CD14-positive monocyte (primary cell): ENCODE measurements around the gene RAB6B. TPM values are rescaled to one million over a fixed set of nuclear protein-coding genes. Genes with fewer than 3 reads are reported as not detected.

Source experiments
- DNase-seq, 3 donors: peaks; one replicate each; pipeline ENCODE4 v3.0.0-alpha.2; 2011 to 2022
- H2AFZ ChIP-seq: 2 replicates; pipeline ENCODE4 v1.6.0; 2012; ENCODE audit warnings: mild to moderate bottlenecking, low read depth, low read length, inconsistent platforms; ENCODE audit not compliant: insufficient read depth, poor library complexity, severe bottlenecking
- H3K27ac ChIP-seq, 2 donors: 1 replicate in 1 of 2; 2 replicates in 1 of 2; pipeline ENCODE4 v1.5.1; 2012 to 2013; ENCODE audit warnings: low read length in 2 of 2, control low read depth in 1 of 2, inconsistent platforms in 1 of 2, low read depth in 1 of 2, mild to moderate bottlenecking in 1 of 2
- H3K27me3 ChIP-seq, 2 donors: one replicate each; pipeline versions ENCODE4 v1.6.0 to v1.6.1; 2011 to 2013; ENCODE audit warnings: low read length in 2 of 2; ENCODE audit not compliant: control insufficient read depth in 2 of 2, insufficient read depth in 2 of 2
- H3K36me3 ChIP-seq, 2 donors: replicated peaks in 1 of 2; 1 replicate in 1 of 2; 2 replicates in 1 of 2; pipeline versions ENCODE4 v1.5.1 to v1.6.1; 2012 to 2013; ENCODE audit warnings: low read length in 2 of 2, control low read depth in 1 of 2, inconsistent platforms in 1 of 2, mild to moderate bottlenecking in 1 of 2; ENCODE audit not compliant: insufficient read depth in 2 of 2, control insufficient read depth in 1 of 2
- H3K4me1 ChIP-seq, 2 donors: 1 replicate in 1 of 2; 2 replicates in 1 of 2; pipeline versions ENCODE4 v1.5.1 to v1.6.1; 2012 to 2013; ENCODE audit warnings: low read length in 2 of 2, control low read depth in 1 of 2, inconsistent platforms in 1 of 2, mild to moderate bottlenecking in 1 of 2, moderate library complexity in 1 of 2; ENCODE audit not compliant: insufficient read depth in 2 of 2, control insufficient read depth in 1 of 2
- H3K4me2 ChIP-seq: replicated peaks from 2 replicates; pipeline ENCODE3; 2012; ENCODE audit warnings: low read length, moderate library complexity, mild to moderate bottlenecking; ENCODE audit not compliant: poor library complexity, severe bottlenecking; ENCODE audit errors: extremely low read depth
- H3K4me3 ChIP-seq, 3 experiments: fragments of 200-600 bp in 1 of 3; sonication (generic) in 1 of 3; replicated peaks in 1 of 3; 1 replicate in 2 of 3; 2 replicates in 1 of 3; pipeline ENCODE4 v1.5.1; 2011 to 2013; ENCODE audit warnings: low read length in 3 of 3, mild to moderate bottlenecking in 3 of 3, control low read depth in 2 of 3, low read depth in 2 of 3, inconsistent platforms in 1 of 3, moderate library complexity in 1 of 3
- H3K79me2 ChIP-seq: 2 replicates; pipeline ENCODE4 v1.6.0; 2012; ENCODE audit warnings: mild to moderate bottlenecking, control low read depth, inconsistent platforms, low read length, moderate library complexity; ENCODE audit not compliant: insufficient read depth
- H3K9ac ChIP-seq: 2 replicates; pipeline ENCODE4 v1.6.0; 2017; ENCODE audit warnings: low read length, mild to moderate bottlenecking; ENCODE audit not compliant: insufficient read depth, poor library complexity, severe bottlenecking
- H3K9me3 ChIP-seq, 2 donors: replicated peaks in 1 of 2; 1 replicate in 1 of 2; 2 replicates in 1 of 2; pipeline versions ENCODE4 v1.5.1 to v1.6.1; 2012 to 2013; ENCODE audit warnings: low read length in 2 of 2, control low read depth in 1 of 2; ENCODE audit not compliant: control insufficient read depth in 1 of 2, insufficient read depth in 1 of 2
- H4K20me1 ChIP-seq: 2 replicates; pipeline ENCODE4 v1.6.0; 2012; ENCODE audit warnings: mild to moderate bottlenecking, low read length, control low read depth, moderate library complexity; ENCODE audit not compliant: insufficient read depth
- H3K27ac Mint-ChIP-seq, 7 donors: one replicate each; pipeline ENCODE4 v1.8.0; 2020; ENCODE audit warnings: mild to moderate bottlenecking in 7 of 7, mixed read lengths in 7 of 7, moderate library complexity in 6 of 7, inconsistent platforms in 2 of 7
- H3K27me3 Mint-ChIP-seq, 3 donors: one replicate each; pipeline ENCODE4 v1.8.0; 2021 to 2022; ENCODE audit warnings: low read depth in 3 of 3, mild to moderate bottlenecking in 3 of 3, mixed read lengths in 3 of 3, moderate library complexity in 3 of 3, inconsistent platforms in 1 of 3
- H3K36me3 Mint-ChIP-seq, 2 donors: one replicate each; pipeline ENCODE4 v1.8.0; 2020; ENCODE audit warnings: mixed read lengths in 2 of 2, inconsistent platforms in 1 of 2, mild to moderate bottlenecking in 1 of 2
- H3K4me1 Mint-ChIP-seq: one replicate; pipeline ENCODE4 v1.8.0; 2020; ENCODE audit warnings: mild to moderate bottlenecking, mixed read lengths
- H3K4me3 Mint-ChIP-seq, 2 donors: one replicate each; pipeline ENCODE4 v1.8.0; 2020; ENCODE audit warnings: mild to moderate bottlenecking in 2 of 2, mixed read lengths in 2 of 2, moderate library complexity in 1 of 2
- H3K9me3 Mint-ChIP-seq, 7 donors: one replicate each; pipeline ENCODE4 v1.8.0; 2020 to 2022; ENCODE audit warnings: mixed read lengths in 7 of 7, mild to moderate bottlenecking in 6 of 7, moderate library complexity in 6 of 7, inconsistent platforms in 2 of 7
- CTCF ChIP-seq: fragments of 200-600 bp; IDR thresholded peaks from one replicate; pipeline ENCODE4 v1.8.0; 2022; ENCODE audit warnings: antibody characterized with exemption, mild to moderate bottlenecking
- WGBS: methylation state at CpG from one replicate; pipeline ENCODE4 v1.1.5; 2013; ENCODE audit warnings: missing lambda C conversion rate; ENCODE audit not compliant: insufficient coverage; 5-methylcytosine and 5-hydroxymethylcytosine counted together
- intact Hi-C, 2 donors: fragments of 100-400 bp; cut with micrococcal nuclease; formaldehyde crosslinking; loops; one replicate each; pipeline versions ENCODE4 v1.15.0 to v1.15.1; 2023
- polyA plus RNA-seq, 3 donors: library from polyadenylated mRNA; depleted of rRNA in 1 of 3; unstranded in 2 of 3; stranded (reverse) in 1 of 3; fragments of 300-500 nt in 2 of 3; fragments of >200 nt in 1 of 3; fragmentation: Illumina TruSeq in 2 of 3; gene quantifications; 1 replicate in 2 of 3; 2 replicates in 1 of 3; pipeline ENCODE4 v1.2.3, GENCODE V29; 2012 to 2021

Gene RAB6B
- polyA plus RNA-seq, 3 donors: 0.46 TPM; not detected in 2

DNA sequence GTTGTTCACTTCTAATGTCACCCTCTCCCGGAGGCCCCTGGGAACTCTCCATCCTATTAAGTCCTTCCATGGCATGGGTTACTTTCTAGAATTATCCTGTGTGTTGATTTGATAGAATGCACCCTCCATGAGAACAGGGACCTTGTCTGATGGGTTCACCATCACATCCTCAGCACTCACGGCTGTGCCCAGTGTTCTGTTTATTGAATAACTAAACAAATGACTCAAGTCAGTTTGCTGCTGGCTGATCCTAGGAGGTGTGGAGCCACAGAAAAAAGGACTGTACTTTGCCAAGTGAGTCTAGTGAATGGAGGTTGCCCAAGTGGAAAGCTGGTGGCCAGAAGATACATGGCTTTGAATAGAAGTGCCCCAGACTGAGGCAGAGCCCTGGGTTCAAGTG, 48.5 kb upstream of the RAB6B start:
- no peaks in the 10 kb centered on the region for H3K79me2 ChIP-seq
- H3K9me3 Mint-ChIP-seq: no peaks in the 10 kb centered on the region
- no peak overlapping the region for H3K4me2 ChIP-seq
- H3K4me1 ChIP-seq: peaks cover 4 to 5% of the 10 kb centered on the region in 2 donors
- H3K4me1 Mint-ChIP-seq: peaks cover 18% of the 10 kb centered on the region
- H4K20me1 ChIP-seq: no peaks in the 10 kb centered on the region
- peaks cover 0 to 11% (median 2%) of the 10 kb centered on the region in 3 donors for H3K27me3 Mint-ChIP-seq
- H3K4me3 Mint-ChIP-seq: peak overlapping the region in 1 of 2 donors; percentile 23
- H3K36me3 ChIP-seq: no peaks in the 10 kb centered on the region
- no peaks in the 10 kb centered on the region for H3K27me3 ChIP-seq
- intact Hi-C loops: no loop called here
- H3K4me3 ChIP-seq: no peak overlapping the region
- H3K9ac ChIP-seq: no peak overlapping the region
- no peak for DNase-seq
- no peaks in the 10 kb centered on the region for H3K36me3 Mint-ChIP-seq
- no CpG with 5 or more reads among the region's 2 CpGs for WGBS
- no peak overlapping the region for H2AFZ ChIP-seq
- no peak for TF ChIP-seq CTCF
- no peak overlapping the region for H3K27ac ChIP-seq
- H3K27ac Mint-ChIP-seq: peak overlapping the region in 1 of 7 donors; percentile 9
- H3K9me3 ChIP-seq: no peaks in the 10 kb centered on the region

GRCh38 chr3:133943639-133944141, 48.0 kb upstream of the RAB6B start:
- no peaks in the 10 kb centered on the region for H3K36me3 ChIP-seq
- H3K4me2 ChIP-seq: no peak overlapping the region
- H3K4me1 Mint-ChIP-seq: peaks cover 18% of the 10 kb centered on the region
- peaks cover 4 to 5% of the 10 kb centered on the region in 2 donors for H3K4me1 ChIP-seq
- H3K27me3 Mint-ChIP-seq: peaks cover under 1 to 11% (median 2%) of the 10 kb centered on the region in 3 donors
- no peaks in the 10 kb centered on the region for H3K36me3 Mint-ChIP-seq
- intact Hi-C loops: no loop called here
- no peak overlapping the region for H3K9ac ChIP-seq
- H3K9me3 Mint-ChIP-seq: no peaks in the 10 kb centered on the region
- H3K27me3 ChIP-seq: no peaks in the 10 kb centered on the region
- H3K27ac Mint-ChIP-seq: peak overlapping the region in 1 of 7 donors; percentile 9
- no peak overlapping the region for H3K4me3 ChIP-seq
- H4K20me1 ChIP-seq: no peaks in the 10 kb centered on the region
- WGBS: 25% methylated on average over 4 of the region's 5 CpGs
- no peak for DNase-seq
- no peaks in the 10 kb centered on the region for H3K79me2 ChIP-seq
- no peak overlapping the region for H2AFZ ChIP-seq
- H3K9me3 ChIP-seq: no peaks in the 10 kb centered on the region
- peak overlapping the region in 1 of 2 donors; percentile 23 for H3K4me3 Mint-ChIP-seq
- no peak overlapping the region for H3K27ac ChIP-seq
- no peak for TF ChIP-seq CTCF
